HepG2 (cell line): ENCODE results near the gene INO80B. TPM values are rescaled to one million over a fixed set of nuclear protein-coding genes. Genes with fewer than 3 reads are reported as not detected.

Source experiments
- ATAD3A ChIP-seq: sonication (generic); formaldehyde crosslinking; IDR thresholded peaks from 2 replicates; pipeline ENCODE4 v1.4.0; 2020; ENCODE audit warnings: missing genetic modification reagents
- ESRRA ChIP-seq: sonication (generic); formaldehyde crosslinking; IDR thresholded peaks from 2 replicates; pipeline ENCODE4 v1.5.1; 2020; ENCODE audit warnings: mild to moderate bottlenecking, low read depth, missing genetic modification reagents
- GZF1 ChIP-seq: sonication (generic); formaldehyde crosslinking; IDR thresholded peaks from 2 replicates; pipeline ENCODE4 v1.5.1; 2020; ENCODE audit warnings: mild to moderate bottlenecking, missing genetic modification reagents
- HNRNPH1 ChIP-seq: fragments of 200-400 bp; formaldehyde crosslinking; optimal IDR thresholded peaks from 2 replicates; pipeline ENCODE3; 2017; ENCODE audit warnings: mild to moderate bottlenecking, low read depth, low read length
- IKZF1 ChIP-seq: fragments of 450-650 bp; IDR thresholded peaks from 2 replicates; pipeline ENCODE4 v1.7.1; 2016
- KAT7 ChIP-seq: IDR thresholded peaks from 2 replicates; pipeline ENCODE4 v1.6.1; 2018; ENCODE audit warnings: borderline replicate concordance, missing compliant biosample characterization
- KDM3A ChIP-seq: IDR thresholded peaks from 2 replicates; pipeline ENCODE4 v1.6.1; 2018; ENCODE audit warnings: low read depth, missing compliant biosample characterization
- KMT2A ChIP-seq: sonication (generic); formaldehyde crosslinking; IDR thresholded peaks from 2 replicates; pipeline ENCODE4 v1.4.0; 2020; ENCODE audit warnings: missing genetic modification reagents
- NFATC3 ChIP-seq: sonication (generic); formaldehyde crosslinking; IDR thresholded peaks from 2 replicates; pipeline ENCODE4 v1.5.1; 2020; ENCODE audit warnings: mild to moderate bottlenecking, missing genetic modification reagents
- NFIC ChIP-seq: IDR thresholded peaks from 2 replicates; pipeline ENCODE4 v1.6.1; 2012; ENCODE audit warnings: mild to moderate bottlenecking, low read length, inconsistent platforms
- RARG ChIP-seq: sonication (generic); formaldehyde crosslinking; IDR thresholded peaks from 2 replicates; pipeline ENCODE4 v1.4.0; 2020; ENCODE audit warnings: low read depth, mild to moderate bottlenecking, missing genetic modification reagents
- RXRB ChIP-seq: IDR thresholded peaks from 2 replicates; pipeline ENCODE4 v1.6.1; 2016; ENCODE audit warnings: borderline replicate concordance, missing genetic modification reagents, missing compliant biosample characterization
- SMYD3 ChIP-seq: sonication (generic); formaldehyde crosslinking; IDR thresholded peaks from 2 replicates; pipeline ENCODE4 v1.8.1; 2023; ENCODE audit warnings: mild to moderate bottlenecking, missing genetic modification reagents
- SOX5 ChIP-seq: IDR thresholded peaks from 2 replicates; pipeline ENCODE4 v1.6.1; 2016; ENCODE audit warnings: borderline replicate concordance
- SRSF1 ChIP-seq: fragments of 200-400 bp; formaldehyde crosslinking; optimal IDR thresholded peaks from 2 replicates; pipeline ENCODE3; 2017; ENCODE audit warnings: mild to moderate bottlenecking, low read depth, low read length, moderate library complexity
- SRY ChIP-seq: sonication (generic); formaldehyde crosslinking; IDR thresholded peaks from 2 replicates; pipeline ENCODE4 v1.8.0; 2022; ENCODE audit warnings: mild to moderate bottlenecking, missing genetic modification reagents
- STAT5B ChIP-seq: sonication (generic); formaldehyde crosslinking; IDR thresholded peaks from 2 replicates; pipeline ENCODE4 v1.4.0; 2020; ENCODE audit warnings: missing genetic modification reagents
- TARDBP ChIP-seq: sonication (generic); formaldehyde crosslinking; IDR thresholded peaks from 2 replicates; pipeline ENCODE4 v1.8.0; 2022; ENCODE audit warnings: mild to moderate bottlenecking, missing genetic modification reagents
- THAP7 ChIP-seq: sonication (generic); formaldehyde crosslinking; IDR thresholded peaks from 2 replicates; pipeline ENCODE4 v1.8.1; 2023; ENCODE audit warnings: mild to moderate bottlenecking, missing genetic modification reagents
- TOPORS ChIP-seq: sonication (generic); formaldehyde crosslinking; IDR thresholded peaks from 2 replicates; pipeline ENCODE4 v1.8.0; 2023; ENCODE audit warnings: mild to moderate bottlenecking, missing genetic modification reagents
- TRAFD1 ChIP-seq: sonication (generic); formaldehyde crosslinking; IDR thresholded peaks from 2 replicates; pipeline ENCODE4 v1.5.1; 2020; ENCODE audit warnings: missing genetic modification reagents, mild to moderate bottlenecking, borderline replicate concordance
- ZBTB37 ChIP-seq: sonication (generic); formaldehyde crosslinking; IDR thresholded peaks from 2 replicates; pipeline ENCODE4 v1.4.0; 2020; ENCODE audit warnings: mild to moderate bottlenecking, missing genetic modification reagents
- ZNF18 ChIP-seq: sonication (generic); formaldehyde crosslinking; IDR thresholded peaks from 2 replicates; pipeline ENCODE4 v1.8.0; 2022; ENCODE audit warnings: mild to moderate bottlenecking, missing genetic modification reagents; ENCODE audit not compliant: insufficient replicate concordance
- ZNF362 ChIP-seq: sonication (generic); formaldehyde crosslinking; IDR thresholded peaks from 2 replicates; pipeline ENCODE4 v1.4.0; 2020; ENCODE audit warnings: missing genetic modification reagents, mild to moderate bottlenecking, borderline replicate concordance
- ZNF713 ChIP-seq: sonication (generic); formaldehyde crosslinking; IDR thresholded peaks from 2 replicates; pipeline ENCODE4 v1.4.0; 2020; ENCODE audit warnings: mild to moderate bottlenecking, missing genetic modification reagents
- polyA plus RNA-seq, 8 experiments: library from polyadenylated mRNA; depleted of rRNA in 3 of 8; stranded (reverse) in 7 of 8; unstranded in 1 of 8; fragments of >200 nt; fragmentation: Illumina TruSeq in 4 of 8; extraction: Trizol in 4 of 8; gene quantifications; 2 replicates each; pipeline versions ENCODE4 v1.2.1 to v1.2.3, GENCODE V29; 2011 to 2016; ENCODE audit warnings: low read depth in 4 of 8, missing spikeins in 1 of 8, mixed read lengths in 1 of 8; ENCODE audit not compliant: insufficient read depth in 1 of 8
- total RNA-seq, 5 experiments: library from RNA; depleted of rRNA; stranded (reverse); fragments of >200 nt; fragmentation: Illumina TruSeq; extraction: Trizol; gene quantifications; 2 replicates each; pipeline ENCODE4 v1.2.3, GENCODE V29; 2016; ENCODE audit warnings: low read depth in 1 of 5

Gene INO80B
- total and polyA plus RNA-seq, 2 of the 13 experiments (the other 11 are each of a cell fraction or from before 2014, with no cell fraction given) = 6.2 to 14.5 TPM

GRCh38 chr2:74501335-74502071, 46.6 kb downstream of the INO80B start (continued):
- TF ChIP-seq SMYD3 (CRISPR knock-in tag) (0 out of 2 replicates have a peak, but pooled peaks have one; percentile 18), ZNF362 (no peak), KAT7 (CRISPR knock-in tag) (no peak), ZNF713 (CRISPR knock-in tag) (no peak), RARG (CRISPR knock-in tag) (no peak), NFIC (no peak), ZBTB37 (CRISPR knock-in tag) (no peak), GZF1 (CRISPR knock-in tag) (no peak), HNRNPH1 (no peak), KDM3A (CRISPR knock-in tag) (no peak), TRAFD1 (no peak), STAT5B (CRISPR knock-in tag) (no peak), ESRRA (no peak), RXRB (CRISPR knock-in tag) (no peak), TARDBP (CRISPR knock-in tag) (peak; percentile 31; the same call in 1 of the 2 replicates), SOX5 (CRISPR knock-in tag) (no peak), NFATC3 (0 out of 2 replicates have a peak, but pooled peaks have one; percentile 45), ATAD3A (CRISPR knock-in tag) (no peak), SRY (CRISPR knock-in tag) (no peak), KMT2A (CRISPR knock-in tag) (0 out of 2 replicates have a peak, but pooled peaks have one; percentile 37), IKZF1 (no peak), SRSF1 (no peak), THAP7 (CRISPR knock-in tag) (peak; percentile 60; the same call in 1 of the 2 replicates), ZNF18 (CRISPR knock-in tag) (no peak), TOPORS (CRISPR knock-in tag) (no peak)
